ENCODE measurements around the gene HRH2.

The HRH2 gene

DNA sequence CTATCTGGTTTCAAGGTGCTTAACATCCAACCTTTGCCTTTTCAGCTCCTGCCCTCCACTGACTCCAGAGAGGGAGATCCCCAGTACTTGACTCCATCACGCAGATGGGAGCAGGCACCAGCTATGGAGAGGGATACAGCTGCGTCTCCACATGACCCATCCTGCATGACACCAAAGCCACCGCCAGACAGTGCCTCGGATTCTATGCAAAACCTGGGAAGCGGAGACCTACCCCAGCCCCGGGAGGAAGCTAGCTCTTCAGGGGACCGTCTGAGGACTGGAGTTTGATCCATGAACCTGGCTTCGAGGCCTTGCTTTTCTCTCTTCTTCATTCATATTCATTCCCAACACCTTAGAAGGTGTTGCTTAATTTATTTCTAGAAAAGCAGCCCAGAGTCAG lies 24.8 kb downstream of the HRH2 start:
- no peak overlapping the region for H3K4me3 ChIP-seq (ENCODE audit: low read depth, low read length)
- in situ Hi-C loops (cut with HindIII; ENCODE audit: low sequenced_read_pairs), result no loop called here
- TF ChIP-seq, protein P1, sequence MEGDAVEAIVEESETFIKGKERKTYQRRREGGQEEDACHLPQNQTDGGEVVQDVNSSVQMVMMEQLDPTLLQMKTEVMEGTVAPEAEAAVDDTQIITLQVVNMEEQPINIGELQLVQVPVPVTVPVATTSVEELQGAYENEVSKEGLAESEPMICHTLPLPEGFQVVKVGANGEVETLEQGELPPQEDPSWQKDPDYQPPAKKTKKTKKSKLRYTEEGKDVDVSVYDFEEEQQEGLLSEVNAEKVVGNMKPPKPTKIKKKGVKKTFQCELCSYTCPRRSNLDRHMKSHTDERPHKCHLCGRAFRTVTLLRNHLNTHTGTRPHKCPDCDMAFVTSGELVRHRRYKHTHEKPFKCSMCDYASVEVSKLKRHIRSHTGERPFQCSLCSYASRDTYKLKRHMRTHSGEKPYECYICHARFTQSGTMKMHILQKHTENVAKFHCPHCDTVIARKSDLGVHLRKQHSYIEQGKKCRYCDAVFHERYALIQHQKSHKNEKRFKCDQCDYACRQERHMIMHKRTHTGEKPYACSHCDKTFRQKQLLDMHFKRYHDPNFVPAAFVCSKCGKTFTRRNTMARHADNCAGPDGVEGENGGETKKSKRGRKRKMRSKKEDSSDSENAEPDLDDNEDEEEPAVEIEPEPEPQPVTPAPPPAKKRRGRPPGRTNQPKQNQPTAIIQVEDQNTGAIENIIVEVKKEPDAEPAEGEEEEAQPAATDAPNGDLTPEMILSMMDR (IDR thresholded peaks at IDR 0.05; ENCODE audit: low read depth, low read length, missing control alignments), result no peak
- DNase-seq (ENCODE audit: low read depth), result no peak

DNA sequence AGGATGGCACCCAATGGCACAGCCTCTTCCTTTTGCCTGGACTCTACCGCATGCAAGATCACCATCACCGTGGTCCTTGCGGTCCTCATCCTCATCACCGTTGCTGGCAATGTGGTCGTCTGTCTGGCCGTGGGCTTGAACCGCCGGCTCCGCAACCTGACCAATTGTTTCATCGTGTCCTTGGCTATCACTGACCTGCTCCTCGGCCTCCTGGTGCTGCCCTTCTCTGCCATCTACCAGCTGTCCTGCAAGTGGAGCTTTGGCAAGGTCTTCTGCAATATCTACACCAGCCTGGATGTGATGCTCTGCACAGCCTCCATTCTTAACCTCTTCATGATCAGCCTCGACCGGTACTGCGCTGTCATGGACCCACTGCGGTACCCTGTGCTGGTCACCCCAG lies 25.4 kb downstream of the HRH2 start:
- no peak for DNase-seq (ENCODE audit: low read depth)
- H3K4me3 ChIP-seq (ENCODE audit: low read depth, low read length), result no peak overlapping the region
- in situ Hi-C loops (cut with HindIII; ENCODE audit: low sequenced_read_pairs), result no loop called here
- TF ChIP-seq, protein P1 (IDR thresholded peaks at IDR 0.05; ENCODE audit: low read depth, low read length, missing control alignments), result no peak

DNA sequence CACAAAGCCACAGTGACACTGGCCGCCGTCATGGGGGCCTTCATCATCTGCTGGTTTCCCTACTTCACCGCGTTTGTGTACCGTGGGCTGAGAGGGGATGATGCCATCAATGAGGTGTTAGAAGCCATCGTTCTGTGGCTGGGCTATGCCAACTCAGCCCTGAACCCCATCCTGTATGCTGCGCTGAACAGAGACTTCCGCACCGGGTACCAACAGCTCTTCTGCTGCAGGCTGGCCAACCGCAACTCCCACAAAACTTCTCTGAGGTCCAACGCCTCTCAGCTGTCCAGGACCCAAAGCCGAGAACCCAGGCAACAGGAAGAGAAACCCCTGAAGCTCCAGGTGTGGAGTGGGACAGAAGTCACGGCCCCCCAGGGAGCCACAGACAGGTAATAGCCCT lies 26.1 kb downstream of the HRH2 start:
- H3K4me3 ChIP-seq (ENCODE audit: low read depth, low read length), result no peak overlapping the region
- TF ChIP-seq, protein P1 (IDR thresholded peaks at IDR 0.05; ENCODE audit: low read depth, low read length, missing control alignments), result no peak
- no peak for DNase-seq (ENCODE audit: low read depth)
- in situ Hi-C loops (cut with HindIII; ENCODE audit: low sequenced_read_pairs), result no loop called here

DNA sequence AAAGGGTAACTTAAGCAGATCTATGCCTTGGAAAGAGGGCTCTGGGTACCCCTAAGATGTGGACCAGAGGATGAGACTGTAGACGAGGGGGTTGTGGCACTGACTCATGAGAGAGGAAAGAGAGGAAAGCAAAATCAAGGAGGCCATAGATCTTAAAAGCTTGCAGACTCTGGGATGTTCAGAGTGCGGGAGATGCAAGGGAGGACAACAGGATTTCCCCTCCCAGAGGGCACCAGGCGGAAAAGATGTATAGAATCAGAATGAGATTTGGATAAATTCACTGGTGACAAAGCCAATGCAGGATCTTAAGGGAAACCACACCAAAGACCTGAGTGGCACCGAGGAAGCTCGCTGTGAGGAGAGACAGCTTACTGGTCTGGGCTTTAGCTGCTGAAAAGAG lies 27.1 kb downstream of the HRH2 start:
- no peak for DNase-seq (ENCODE audit: low read depth)
- TF ChIP-seq, protein P1 (IDR thresholded peaks at IDR 0.05; ENCODE audit: low read depth, low read length, missing control alignments), result no peak
- no peak overlapping the region for H3K4me3 ChIP-seq (ENCODE audit: low read depth, low read length)
- in situ Hi-C loops (cut with HindIII; ENCODE audit: low sequenced_read_pairs), result no loop called here

DNA sequence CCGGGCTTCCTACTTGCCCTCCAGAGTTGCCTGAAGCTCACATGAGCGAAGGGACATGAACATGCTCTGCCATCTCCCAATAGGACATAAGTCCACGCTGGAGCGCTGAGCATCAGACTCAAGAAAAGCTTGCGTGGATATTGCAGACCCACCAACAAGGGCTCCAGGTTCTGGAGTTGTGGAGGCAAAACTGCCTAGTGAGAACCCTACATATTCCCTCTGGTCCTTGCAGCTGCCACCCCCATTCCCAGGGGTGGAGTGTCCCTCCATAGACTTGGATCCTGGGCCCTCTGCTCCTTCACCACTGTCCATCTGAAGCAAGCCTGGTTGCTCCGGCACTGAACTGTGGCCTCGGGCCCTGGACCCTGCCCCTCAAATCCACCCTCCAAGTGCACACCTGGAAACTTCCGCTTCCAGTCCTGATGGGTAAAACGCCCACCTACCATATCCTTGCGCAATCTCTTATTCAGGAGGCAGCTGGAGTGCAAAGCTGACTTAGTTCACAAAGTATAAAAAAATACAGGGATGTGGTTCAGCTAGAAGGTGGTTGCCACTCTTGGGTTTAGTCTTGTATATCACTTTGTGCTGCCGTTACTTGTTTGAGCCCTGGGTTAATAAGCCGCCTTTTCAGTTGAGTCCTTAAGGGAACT lies 28.0 kb downstream of the HRH2 start:
- in situ Hi-C loops (cut with HindIII; ENCODE audit: low sequenced_read_pairs), result no loop called here
- TF ChIP-seq, protein P1 (IDR thresholded peaks at IDR 0.05; ENCODE audit: low read depth, low read length, missing control alignments), result no peak
- no peak overlapping the region for H3K4me3 ChIP-seq (ENCODE audit: low read depth, low read length)
- DNase-seq (ENCODE audit: low read depth), result no peak

DNA sequence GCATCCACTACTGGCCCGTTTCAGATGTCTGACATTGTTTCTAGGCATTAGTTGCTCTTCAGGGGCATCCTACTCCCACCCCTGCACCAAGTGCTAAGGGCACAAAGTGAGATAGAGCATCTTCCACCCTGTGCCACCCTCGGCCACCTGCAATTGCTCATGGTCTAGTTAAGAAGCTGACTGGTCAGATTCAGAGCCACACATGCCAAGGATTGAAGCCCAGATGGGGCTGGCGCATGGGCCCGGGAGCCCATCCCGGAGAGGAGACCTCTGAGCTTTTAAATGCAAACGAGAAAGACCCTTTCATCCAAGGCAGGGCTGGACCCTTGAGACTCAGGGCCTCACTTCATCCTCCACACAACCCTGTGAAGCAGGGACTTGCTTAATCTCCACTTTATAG lies 28.5 kb downstream of the HRH2 start:
- DNase-seq (ENCODE audit: low read depth), result no peak
- in situ Hi-C loops (cut with HindIII; ENCODE audit: low sequenced_read_pairs), result no loop called here
- H3K4me3 ChIP-seq (ENCODE audit: low read depth, low read length), result no peak overlapping the region

More for the DNA sequence above, 28.5 kb downstream of the HRH2 start:
- TF ChIP-seq, protein P1 (IDR thresholded peaks at IDR 0.05; ENCODE audit: low read depth, low read length, missing control alignments), result no peak
